ENCODE data around the gene ACTR5.

- TF ChIP-seq CTCF (IDR thresholded peaks at IDR 0.05; ENCODE audit: borderline replicate concordance, extremely low read depth, low read length, poor library complexity, severe bottlenecking) (no peak), EZH2 (IDR thresholded peaks at IDR 0.05; ENCODE audit: borderline replicate concordance, low read depth, low read length, severe bottlenecking) (no peak)
Observed at GRCh38 chr20:38812709-38813573, 64.7 kb downstream of the ACTR5 start.
